Cardiac septum (tissue), 1 donor: ENCODE measurements around the gene FAM200C. TPM values are rescaled to one million over a fixed set of nuclear protein-coding genes. Genes with fewer than 3 reads are reported as not detected.

Experiments used
- DNase-seq: peaks from one replicate; pipeline ENCODE4 v3.0.0-alpha.2; 2020; ENCODE audit warnings: low spot score
- intact Hi-C: fragments of 100-400 bp; cut with DNase I; formaldehyde crosslinking; loops from one replicate; pipeline ENCODE4 v1.14.0; 2022
- total RNA-seq: library from RNA; stranded (reverse); fragmentation: NEBNext Ultra II Directional; extraction: Animal tissue kit (Norgen Biotek cat#: 25700); gene quantifications from one replicate; pipeline ENCODE4 v1.2.1, GENCODE V29; 2021
- donor health status: DM: no; HTN: no; CAD: no.

Gene FAM200C
- total RNA-seq, 1 donor from 2014 or later: 3.3 TPM

DNA sequence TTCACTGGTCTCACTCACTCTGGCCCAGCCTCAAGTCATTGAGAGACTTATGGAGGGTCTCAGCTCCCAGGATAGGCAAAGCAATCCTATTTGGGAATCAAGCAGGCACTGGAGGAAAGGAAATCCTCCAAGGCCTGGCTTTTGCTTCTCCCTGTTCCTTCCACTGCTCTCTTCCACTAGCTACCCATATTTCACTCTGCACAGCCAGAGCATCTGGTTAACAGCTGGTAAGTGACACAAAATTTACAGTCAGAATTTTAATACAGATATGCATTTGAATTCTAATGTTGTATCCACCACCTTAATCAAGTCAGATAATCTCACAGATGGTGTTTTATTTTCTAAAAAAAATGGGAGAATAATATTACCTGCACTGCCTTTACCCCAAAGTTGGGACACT is 28.6 kb downstream of the FAM200C start:
- intact Hi-C loops: no loop called here
- no peak for DNase-seq

DNA sequence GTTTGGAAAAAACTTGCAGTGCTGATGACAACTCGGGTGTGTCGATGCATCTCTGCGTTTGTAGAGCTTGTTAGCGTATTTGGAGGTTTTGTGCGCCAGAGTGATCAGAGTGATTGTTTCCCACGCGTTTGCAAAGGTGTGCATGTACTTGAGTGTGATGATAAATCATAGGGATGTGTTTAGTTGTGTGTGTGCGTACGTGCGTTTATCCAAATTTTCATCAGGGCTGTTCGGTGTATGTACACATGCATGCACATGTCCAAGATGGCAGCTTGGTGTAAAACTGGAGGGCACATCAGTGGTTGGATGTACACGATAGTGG is 29.2 kb downstream of the FAM200C start:
- no peak for DNase-seq
- intact Hi-C loops: no loop called here

DNA sequence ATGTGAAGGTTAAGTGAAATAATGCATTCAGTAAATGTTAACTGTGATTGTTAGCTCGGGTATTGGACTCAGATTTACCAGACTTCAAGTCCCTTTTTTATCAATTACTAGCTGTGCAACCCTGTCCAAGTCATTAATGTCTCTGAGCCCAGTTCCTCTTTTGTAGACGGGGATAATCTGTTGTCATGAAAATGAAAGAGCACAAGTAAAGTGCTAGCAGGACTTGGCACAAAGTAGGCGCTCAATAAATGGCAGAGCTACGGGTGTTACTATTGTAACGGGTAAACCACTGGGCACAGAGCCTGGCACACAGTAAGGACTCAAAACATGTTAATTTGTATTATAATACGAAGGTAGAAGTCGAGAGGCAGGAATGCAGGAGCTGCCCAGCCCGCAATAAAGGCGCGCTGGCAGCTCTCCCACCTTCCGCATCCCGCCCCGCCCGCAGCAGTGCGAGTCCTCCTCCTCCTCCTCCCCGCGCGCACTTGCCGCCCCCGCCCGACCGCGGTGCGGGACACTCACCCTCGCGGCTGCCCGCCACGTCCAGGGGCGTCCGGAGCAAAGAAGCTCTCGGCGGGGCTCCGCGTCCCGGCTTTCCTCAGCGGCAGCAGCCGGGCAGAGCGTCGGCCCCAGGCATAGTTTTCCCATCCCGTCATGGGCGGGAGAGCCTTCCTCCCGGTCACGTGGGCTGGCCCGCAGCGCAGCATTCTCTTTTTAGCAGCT is 29.7 kb downstream of the FAM200C start, which contains the start of gene C1QTNF2:
TSS of gene C1QTNF2 (minus strand) at position 637 of the 723 bp plus-strand sequence. CDS start 15,615 bp downstream, outside the sequence.
- no peak for DNase-seq
- intact Hi-C loops: no loop called here

DNA sequence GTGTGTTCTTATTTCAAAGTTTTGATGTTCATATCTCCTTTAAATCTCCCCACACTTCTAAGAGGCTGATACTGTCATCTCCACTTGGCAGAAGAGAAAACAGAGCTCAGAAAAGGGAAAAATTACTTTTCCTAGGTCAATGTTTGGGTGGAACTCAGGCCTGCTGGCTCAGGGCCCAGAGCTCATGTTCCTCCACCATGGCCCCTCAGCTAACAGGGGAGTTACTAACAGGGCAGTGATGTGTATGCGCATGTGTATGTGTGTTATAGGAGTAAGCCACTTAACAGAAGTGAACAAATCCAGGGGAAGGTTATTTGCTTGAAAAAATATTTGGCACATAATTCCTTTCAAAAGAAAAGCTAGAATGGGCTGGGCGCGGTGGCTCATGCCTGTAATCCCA is 32.0 kb downstream of the FAM200C start:
- intact Hi-C loops: no loop called here
- no peak for DNase-seq

DNA sequence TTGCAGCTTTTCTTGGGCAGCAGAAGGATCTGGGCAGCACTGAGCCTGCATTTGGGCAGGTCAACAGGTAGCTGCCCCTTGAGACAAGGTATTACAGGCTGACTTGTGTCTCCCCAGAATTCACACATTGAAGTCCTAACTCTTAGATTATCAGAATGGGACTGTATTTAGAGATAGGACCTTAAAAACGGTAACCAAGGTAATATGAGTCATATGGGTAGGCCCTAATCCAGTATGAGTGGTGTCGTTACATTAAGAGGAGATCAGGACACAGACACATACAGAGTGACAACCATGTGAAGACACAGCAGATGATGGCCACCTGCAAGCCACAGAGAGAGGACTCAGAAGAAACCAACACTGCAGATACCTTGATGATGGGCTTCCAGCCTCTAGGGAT is 32.6 kb downstream of the FAM200C start:
- DNase-seq: no peak
- intact Hi-C loops: no loop called here

DNA sequence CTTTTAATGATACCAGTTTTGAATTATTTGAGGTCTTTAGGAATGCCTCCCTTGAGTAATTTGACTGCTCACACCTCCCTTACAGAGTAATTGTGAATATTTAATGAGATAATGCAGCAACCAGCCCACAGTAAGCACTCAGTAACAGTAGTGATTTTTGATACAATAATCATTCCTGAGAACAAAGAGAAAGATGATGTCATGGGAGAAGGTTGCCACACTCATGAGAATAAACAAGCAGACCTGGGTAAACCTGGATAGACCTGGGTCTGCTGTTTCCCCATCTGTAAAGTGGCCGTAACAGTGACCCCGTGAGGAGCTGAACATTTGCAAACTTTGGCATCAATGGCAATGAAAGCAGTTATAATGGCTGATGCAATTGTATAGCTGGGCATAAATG is 33.6 kb downstream of the FAM200C start:
- DNase-seq: no peak
- intact Hi-C loops: no loop called here

DNA sequence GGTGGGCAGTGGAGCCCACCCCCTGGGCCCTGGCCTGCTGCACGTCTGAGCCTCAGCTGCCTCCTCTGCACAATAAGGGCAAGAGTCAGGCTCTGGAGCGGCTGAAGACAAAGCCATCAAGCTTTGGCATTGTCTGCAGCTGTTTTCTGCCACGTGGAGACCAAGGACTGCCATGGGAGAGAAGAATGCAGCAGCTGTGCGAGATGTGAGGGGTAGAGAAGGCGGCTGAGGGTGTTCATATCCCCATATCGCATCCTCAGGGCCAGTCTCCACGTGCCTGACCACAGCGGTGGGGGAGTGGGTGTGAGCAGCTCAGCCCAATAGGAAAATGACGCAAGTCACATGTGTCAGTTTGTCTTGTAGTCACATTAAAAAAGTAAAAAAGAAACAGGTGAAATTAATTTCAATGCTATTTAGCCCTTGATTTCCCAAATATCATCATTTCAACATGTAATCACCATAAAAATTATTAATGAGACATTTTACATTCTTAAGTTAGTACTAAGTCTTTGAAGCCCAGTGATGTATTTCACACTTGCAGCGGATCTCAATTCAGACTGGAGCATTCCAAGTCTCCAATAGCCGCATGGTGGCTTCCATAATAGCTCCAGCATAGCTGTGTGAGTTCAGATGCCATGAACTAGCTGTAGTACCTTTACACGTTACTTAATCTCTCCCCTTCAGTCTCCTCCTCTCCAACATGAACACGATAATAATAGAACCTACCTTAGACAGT is 36.0 kb downstream of the FAM200C start:
- intact Hi-C loops: no loop called here
- DNase-seq: no peak

DNA sequence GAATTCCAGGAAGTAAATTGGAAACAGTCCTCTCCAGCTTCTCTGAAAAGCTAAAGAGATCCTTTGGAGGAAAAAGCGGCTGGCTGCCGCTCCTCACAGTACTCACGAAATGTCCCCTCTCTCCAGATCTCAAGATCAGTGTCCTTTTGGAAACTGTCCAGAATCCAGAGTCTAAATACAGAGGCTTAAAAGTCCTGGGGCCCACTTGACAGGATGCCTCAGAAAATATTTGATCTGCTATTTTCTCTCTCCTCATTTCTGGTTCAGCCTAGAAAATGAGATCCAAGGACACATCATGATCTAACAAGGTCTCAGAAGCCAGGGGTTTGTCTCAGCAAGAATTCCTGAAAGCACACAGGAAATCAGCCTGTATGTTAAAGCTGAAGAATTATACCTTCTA is 36.6 kb downstream of the FAM200C start:
- no peak for DNase-seq
- intact Hi-C loops: no loop called here

DNA sequence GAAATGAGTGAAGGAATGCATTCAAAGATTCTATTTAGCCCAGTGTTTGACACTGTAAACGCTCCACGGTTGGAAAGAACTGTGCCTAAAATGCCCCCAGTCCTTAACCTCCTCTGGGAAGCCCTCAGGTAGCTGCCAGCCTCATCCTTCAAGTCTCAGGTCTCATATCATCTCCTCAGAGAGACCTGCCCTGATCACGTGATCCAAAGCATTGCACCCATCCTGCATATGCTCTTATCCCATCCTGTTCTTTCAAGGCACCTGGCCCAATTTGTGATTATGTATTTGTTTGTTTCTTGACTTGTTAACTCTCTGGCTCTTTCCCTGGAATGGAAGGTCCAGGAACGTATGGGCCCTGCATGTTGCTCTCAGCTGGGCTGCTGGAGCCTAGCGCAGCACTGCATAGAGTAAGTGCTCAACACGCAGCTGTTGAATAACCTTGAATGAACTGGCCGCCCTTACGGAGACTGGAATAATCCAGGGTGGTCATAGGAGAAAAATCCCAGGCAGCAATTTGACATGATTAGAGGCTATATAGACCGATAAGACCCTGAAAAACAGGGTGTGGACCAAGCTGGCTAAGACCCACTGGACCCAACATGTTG is 38.1 kb downstream of the FAM200C start:
- no peak for DNase-seq
- intact Hi-C loops: no loop called here

DNA sequence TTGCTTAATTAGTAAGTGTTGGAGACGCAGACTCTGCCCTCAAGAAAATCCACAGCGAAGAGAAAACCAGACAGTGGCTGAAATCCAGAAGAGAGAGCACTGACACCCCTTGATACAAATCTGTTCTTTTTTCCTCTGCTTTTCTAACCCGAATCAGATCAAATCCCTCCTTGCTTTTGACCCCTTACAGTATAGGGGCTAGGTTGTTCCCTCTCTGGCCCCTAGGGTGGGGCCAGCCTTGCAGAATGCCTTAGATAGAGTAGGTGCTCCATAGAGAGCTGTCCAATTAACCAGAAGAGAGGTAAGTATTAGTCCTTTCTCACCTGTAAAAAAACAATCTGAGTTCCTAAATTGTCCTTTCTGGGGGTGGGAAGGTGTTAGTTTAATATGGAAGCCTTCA is 39.5 kb downstream of the FAM200C start:
- DNase-seq: no peak
- intact Hi-C loops: no loop called here

DNA sequence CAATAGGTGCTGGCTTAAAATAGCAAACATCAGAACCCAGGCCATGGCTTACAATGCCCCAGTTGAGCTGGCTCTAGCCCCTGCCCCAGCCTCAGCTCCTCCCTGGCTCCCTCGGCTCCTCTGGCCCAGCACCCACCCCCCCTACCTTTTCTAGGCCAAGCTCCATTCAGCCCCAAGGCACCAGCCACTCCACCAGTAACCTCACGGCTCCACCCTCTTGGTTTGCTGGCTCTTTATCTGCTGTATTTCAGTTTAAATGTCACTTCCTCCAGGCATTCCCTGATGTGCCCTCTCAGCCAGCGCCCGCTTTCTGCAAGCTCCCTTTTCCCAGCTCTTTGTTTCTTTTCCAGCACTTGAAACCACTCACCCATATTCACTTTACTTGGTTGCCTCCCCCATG is 40.0 kb downstream of the FAM200C start:
- intact Hi-C loops: no loop called here
- no peak for DNase-seq

DNA sequence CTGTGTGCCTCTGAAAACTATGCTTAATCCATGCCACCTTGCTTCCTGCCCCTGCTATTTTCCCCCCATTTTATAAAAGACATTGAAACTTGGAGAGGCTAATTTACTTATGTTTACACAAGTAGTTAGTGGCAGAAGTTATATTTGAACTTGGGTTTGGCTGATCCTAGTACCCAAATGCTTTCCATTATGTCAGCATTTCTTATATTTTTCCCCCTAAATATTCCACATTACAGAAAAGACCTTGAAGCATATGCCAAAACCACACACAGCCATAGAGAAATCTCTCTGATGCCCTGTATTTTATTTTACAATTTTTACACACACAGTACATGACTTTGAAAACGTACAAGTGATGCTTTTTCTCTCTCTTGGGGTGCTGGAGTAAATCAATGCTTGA is 40.6 kb downstream of the FAM200C start:
- intact Hi-C loops: no loop called here
- no peak for DNase-seq

DNA sequence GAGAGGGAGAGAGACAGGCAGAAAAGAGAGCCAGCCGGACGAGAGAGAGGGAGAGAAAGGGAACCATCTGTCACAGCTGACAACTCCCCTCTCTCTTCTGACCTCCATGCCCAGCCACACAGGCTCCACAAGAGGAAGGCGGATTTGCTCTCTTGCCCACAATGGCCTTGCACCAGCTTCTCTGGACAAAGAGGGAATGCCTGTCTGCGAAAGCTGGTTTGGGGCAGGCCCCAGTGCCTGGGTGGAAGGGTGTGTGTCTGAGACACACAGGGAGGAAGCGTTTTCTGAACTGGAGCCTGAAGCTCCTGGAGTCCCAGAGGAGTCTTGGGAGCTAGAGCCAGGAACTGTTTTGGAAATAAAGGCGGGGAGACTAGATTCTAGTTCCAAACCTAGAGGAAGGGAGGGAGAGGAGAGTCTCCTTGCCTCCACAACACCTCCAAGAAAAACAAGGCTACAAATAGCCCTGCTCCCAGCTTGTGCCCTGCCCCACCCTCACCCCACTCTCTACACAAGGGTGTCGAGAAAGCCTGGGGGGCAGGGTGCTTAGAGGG is 41.9 kb downstream of the FAM200C start:
- intact Hi-C loops: no loop called here
- DNase-seq: no peak

DNA sequence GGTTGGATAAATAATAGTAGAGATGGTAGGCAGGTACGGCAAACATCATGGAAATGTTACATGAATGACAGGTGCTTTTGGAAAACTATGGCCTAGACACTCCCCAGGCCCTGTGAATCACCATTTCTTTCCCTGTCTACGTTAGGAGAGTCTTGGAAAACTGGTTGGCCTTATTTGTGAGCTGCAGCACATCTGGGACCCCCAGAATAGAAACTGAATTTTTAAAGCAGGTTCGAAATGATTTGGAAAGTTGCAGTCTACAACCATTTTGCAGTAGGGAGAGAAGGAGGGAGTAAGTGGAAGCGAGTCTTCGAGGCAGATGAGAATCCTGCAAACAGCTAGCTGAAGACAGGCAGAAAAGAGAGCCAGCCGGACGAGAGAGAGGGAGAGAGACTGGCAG is 42.5 kb downstream of the FAM200C start:
- intact Hi-C loops: no loop called here
- no peak for DNase-seq

DNA sequence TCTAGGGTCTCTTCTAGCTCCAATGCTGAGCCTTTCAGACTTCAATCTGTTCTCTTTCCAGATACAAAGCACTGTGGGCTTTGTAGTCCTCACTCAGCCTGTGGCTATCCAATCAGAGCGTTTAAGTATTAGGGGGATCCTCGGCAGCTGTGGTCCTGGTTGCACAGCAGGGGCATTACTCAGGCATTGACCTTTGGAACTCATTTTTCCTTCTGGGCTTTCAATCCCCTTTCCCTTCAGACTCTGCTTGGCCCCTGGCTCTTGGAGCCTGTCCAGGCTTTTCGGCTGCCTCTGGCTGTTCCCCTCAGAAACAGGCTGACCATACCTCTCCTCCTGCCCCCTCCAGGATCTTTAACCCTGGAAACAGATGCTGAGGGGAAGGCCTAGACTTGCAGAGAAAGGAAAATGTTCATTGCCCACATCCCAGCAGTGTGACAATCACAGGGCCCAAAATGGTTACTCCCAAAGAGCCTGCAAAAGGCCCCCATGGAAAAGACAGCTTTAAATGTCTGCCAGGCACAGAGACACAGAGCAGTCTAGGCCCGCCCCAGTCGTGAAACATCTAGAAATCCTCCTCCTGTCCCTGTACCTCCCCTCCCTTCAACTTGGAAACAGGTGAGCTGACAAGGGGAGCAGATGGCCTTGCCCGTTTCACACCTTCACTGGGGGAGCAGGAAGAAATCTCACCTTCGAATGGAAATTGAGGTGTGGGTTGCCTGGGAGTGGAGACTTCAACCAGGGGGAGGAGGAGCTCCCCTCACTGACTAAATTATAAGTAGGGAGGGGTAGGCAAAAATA is 43.1 kb downstream of the FAM200C start:
- intact Hi-C loops: no loop called here
- DNase-seq: no peak

DNA sequence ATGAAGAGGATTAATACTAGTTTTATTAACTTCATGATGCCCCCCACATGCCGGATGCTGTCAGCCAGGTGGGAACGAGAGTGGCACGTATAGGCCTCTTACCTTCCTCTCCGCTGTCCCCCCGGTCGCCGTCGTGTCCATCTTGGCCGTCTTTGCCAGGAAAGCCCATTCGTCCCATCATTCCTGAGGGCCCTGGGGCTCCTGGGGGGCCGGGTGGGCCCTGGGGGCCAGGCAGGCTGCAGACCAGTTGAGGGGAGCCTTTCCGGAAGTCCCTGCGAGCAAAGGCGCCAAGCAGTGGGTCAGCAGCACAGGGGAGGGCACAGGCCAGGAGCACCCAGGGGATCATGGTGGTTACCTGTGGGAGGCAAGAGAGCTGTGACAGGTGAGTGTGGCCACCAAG is 45.2 kb downstream of the FAM200C start:
- intact Hi-C loops: no loop called here

DNA sequence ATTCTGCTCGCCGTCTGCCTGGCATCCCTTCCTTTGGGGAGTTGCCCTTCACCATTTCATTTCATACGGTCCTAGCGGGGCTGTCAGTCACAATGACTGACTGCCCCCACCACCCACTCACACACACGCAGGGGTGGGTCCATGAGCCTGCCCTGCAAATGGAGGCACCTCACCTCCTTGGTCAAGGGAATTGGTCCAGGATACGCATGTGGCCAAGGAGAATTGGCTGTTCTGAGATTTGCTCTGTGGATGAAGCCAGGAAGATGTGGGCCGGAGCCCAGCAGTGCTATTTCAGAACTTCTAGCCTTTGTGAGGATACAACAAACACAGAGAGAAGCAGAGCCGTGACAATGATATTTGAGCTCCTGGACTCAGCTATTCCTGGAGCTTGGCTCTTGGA is 46.5 kb downstream of the FAM200C start:
- no peak for DNase-seq
- intact Hi-C loops: no loop called here

More for the DNA sequence above, 45.2 kb downstream of the FAM200C start:
- DNase-seq: no peak

DNA sequence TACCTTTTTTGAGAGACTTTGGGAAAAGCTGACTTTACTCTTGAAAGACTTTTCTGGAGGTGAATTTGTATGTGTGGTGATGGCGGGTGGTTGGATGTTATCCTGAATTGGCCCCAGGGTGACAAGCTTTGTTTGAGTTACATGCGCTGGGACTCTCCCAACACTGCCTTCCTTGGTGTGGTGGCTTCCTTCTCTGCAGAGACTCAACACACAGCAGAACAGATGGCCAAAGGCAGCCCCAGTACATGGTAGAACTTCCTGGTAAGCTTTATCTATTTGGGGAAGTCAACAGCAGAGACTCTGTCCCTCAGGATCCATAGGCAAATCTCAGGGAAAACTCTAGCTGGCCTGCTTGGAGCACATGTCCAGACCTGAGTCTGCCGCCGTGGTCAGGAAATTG is 47.5 kb downstream of the FAM200C start:
- intact Hi-C loops: no loop called here

DNA sequence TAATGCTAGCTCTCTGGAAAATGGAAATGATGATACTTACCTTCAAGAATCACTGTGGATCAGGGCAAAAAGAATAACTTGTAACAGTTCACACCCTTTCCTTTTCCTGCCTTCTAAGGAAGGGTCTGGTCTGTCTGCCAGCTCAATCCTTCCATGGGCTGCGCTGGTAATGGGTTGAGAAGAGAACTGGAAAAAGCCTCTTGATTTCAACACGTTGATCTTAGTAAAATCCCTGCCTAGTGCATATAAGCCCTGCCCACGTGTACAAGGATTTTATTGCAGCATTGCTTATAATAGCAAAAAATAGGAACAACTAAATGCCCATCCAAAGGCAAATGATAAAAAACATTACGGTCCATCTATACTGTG is 49.9 kb downstream of the FAM200C start:
- intact Hi-C loops: no loop called here

More for the DNA sequence above, 47.5 kb downstream of the FAM200C start:
- DNase-seq: no peak

More for the DNA sequence above, 49.9 kb downstream of the FAM200C start:
- no peak for DNase-seq
